Head of caudate nucleus (tissue), 42 donors: ENCODE measurements around the gene CCDC68.

Experiments used
- DNase-seq, 42 donors: peaks; one replicate each; pipeline versions ENCODE4 v3.0.0 to v3.0.0-alpha.2; 2020 to 2021; ENCODE audit warnings: mixed read lengths in 7 of 42
- intact Hi-C: fragments of 100-400 bp; cut with DNase I; formaldehyde crosslinking; loops from one replicate; pipeline ENCODE4 v1.15.0; 2022

Gene CCDC68

DNA sequence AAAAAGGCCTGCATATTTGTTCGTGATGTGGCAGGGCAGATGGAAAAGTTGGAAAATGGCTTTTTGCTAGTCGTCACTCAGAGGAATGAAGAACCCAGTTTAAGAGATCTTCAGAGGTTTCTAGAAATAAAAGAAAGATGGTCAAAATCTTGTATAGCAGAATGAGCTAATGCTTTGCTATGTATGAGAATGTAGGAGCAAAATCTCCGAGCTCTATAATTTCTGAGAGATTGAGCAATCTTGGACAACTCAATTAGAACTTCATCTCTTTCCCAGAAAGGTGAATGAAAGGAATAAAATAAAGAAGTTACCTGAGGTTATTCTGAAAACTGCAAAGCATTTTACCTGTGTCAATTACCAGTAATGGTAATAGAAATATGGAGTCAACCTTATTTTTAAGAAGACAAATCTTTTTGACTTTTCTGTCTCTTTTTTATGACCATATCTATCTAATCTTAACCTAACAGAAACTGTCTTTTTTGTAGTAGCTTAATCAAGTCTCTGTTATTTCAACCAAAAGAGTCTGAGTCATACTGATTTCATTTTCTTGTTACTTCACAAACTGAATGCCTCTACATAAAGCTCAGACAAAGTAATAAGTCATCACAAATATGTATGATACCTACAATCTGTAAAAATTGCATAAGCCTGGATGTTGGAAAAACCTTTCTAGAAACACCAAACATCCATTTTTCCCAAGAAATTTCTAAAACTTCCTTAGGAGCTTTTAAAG lies 32.5 kb downstream of the CCDC68 start:
- intact Hi-C loops, result no loop called here
- DNase-seq, result no peak

DNA sequence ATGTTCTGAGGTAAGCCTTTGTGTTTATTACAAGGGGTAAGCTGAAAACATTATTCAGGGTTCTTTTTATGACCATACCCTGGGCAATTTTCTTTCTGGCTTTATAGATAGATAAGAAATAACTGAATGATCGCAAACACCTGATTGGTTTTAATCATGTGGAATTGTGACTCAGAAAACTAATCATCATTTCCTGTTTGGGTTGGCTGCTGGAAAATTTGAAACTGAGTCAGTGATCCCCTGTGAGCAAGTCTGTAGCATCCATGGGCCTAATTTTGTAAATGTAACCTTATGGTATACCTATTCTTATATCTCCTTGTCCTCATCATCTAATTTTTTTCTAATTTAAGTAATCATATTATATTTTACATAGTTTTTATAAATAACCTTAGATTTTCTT lies 34.3 kb downstream of the CCDC68 start:
- intact Hi-C loops, result no loop called here
- DNase-seq, result no peak

DNA sequence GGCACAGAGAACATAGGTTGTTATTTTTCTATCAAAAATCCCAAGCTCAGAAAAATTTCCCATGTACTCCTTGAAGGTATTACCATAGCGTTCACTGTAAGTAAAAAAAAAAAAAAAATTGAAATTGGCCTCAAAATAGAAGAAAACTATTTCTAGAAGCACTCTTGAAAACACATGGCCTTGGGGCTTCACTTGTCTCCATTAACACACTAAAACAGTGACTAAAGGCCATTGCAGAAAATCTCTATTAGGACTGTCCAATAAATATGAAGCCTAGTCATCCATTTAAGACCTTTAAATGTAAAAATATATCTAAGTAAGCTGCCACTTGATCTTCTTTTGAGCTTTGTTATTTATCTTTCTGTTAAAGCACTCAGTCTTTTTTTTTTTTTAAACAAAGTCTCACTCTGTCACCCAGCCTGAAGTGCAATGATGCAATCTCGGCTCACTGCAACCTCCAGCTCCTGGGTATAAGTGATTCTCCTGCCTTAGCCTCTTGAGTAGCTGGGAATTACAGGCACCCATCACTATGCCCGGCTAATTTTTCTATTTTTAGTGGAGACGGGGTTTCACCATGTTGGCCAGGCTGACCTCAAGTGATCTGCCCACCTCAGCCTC lies 35.8 kb downstream of the CCDC68 start:
- no peak for DNase-seq
- intact Hi-C loops, result no loop called here

DNA sequence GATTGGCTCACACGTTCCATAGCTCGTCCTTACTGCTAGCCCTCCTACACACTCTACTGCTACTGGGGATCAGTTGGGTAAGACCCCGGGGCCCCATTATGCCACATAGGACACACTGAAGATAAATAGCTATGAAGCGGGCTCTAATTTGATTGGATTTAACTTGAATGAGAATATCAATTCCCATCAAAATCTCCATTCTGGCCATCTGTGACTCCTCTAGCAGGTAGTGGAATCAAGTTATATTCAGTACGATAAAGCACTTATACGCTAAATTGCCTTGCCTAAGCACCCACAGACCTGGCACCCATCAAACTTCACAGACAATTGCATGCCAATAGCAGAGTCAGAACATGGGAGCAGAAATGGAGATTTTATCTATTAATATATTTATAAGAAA lies 39.8 kb downstream of the CCDC68 start:
- intact Hi-C loops, result no loop called here
- DNase-seq, result no peak

DNA sequence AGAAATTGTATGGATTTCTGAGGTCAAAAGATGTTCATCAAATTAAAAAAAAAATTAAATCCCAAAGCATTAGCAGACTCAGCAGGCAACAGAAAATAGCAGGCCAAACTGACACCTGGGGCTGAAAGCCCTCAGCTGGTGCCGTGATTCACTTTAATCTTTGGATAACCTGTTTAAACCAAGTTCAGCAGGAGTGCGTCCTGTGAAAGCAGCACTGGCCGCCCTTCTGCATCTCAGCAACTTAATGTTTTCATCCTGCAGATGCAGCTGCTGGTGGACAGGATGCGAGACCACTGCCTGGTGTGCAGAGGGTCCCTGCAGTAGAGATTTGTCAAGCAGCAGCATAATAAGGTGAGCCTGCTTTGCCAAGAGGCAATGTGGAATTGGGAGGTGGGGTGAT lies 41.2 kb downstream of the CCDC68 start:
- no peak for DNase-seq
- intact Hi-C loops, result no loop called here

DNA sequence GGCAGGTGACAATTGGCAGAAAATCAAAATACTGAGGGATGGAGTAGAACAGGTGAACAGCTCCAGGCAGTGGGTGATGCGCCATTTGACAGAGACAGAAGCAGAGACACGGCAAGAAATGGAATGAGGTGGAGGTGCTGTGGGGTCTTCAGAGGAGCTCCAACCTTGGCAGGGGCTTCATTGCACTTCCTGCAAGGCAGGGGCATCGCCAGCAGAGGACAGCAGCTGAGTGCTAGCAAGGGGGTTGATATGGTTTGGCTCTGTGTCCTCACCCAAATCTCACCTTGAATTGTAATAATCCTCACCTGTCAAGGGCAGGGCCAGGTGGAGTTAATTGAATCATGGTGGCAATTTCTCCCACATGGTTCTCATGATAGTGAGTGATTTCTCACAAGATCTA lies 42.8 kb downstream of the CCDC68 start:
- no peak for DNase-seq
- intact Hi-C loops, result no loop called here

DNA sequence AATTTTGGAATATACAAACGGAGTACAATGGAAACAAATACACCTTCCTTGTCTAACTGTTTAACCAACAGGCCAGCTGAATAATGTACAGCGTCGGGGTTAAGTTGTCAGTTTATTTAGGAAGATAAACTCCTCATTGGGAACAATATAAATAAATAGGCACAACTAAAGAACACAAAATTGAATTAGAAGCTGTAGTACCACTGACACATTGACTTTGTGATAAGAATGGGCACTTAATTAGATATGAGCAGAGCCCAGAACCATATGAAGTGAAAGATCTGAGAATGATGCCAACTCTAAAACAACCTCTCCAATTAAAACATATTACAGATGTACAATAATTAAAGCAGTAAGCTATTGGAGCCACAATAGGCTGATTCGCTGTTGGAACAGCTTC lies 44.4 kb downstream of the CCDC68 start:
- intact Hi-C loops, result no loop called here
- DNase-seq, result no peak

DNA sequence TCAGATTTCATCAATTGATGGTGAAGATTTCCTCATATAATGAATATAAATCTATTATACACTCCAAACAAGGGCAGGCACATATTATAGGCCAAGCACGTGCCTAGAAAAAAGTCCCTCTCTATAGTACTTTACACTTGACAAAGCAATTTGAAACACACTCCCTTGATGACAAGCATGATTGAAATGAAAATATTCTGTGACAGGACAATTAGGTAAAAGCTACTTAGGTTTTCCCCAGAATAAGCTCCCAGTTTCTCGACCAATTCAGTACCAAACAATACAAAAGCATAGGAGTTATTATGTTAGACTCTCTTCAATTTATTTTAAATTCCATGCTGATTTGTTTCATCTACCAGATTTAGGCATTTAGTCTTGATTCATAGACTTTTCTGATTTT lies 47.7 kb downstream of the CCDC68 start:
- intact Hi-C loops, result no loop called here
- no peak for DNase-seq

DNA sequence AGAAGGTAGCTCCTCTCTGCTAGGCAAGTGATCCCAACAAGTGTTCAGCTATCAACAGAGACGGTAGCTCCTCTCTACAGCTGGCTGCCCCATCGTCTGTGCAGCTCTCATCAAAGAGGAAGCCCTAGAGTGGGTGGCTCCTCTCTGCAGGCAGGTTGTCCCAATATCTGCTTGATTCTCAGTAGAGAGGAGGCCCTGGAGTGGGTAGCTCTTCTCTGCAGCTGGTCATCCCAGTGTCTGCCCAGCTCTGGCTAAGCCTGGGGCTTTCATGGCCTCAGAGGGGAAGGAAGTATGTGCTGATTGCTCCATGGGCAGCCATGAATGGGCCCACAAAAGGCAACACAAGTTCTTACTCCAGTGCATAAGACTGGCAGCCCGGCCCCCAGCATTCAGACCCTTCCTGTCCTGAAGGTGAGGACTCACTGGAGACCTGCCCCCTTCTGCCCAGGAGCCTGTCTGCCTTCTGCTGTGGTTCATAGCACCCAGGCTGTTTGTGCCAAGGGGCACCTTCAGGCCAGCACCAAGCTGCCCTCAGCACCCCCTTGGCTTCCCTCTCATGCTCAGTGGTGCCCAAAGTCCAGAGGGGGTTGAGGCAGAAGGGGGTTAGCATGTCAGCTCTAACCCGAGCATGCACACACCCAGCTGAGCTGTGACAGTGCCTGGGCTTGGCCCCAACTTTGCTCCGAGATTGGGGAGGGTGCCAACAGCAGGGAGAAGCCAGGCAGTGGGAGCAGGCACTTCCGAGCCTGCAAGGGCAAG lies 48.9 kb downstream of the CCDC68 start:
- intact Hi-C loops, result no loop called here
- no peak for DNase-seq

DNA sequence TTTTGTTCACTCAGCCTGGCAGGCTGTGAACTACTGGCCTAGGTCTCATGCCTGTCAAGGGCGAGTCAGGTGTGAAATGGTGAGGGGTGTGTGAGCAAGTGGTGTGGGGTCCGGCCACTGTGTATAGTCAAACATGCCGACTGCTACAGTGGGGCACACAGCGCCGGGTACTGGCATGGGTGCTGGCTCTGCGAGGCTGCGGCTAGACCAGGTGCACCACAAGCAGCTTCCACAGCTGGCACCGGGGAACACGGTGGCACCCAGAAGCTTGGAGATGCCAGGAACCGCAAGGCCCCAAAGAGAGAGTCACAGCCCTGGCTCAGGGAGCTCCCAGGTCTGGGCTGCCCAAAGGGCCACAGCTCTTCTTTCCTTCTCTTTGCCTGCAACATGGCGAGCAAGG lies 49.7 kb downstream of the CCDC68 start:
- DNase-seq, result no peak
- intact Hi-C loops, result no loop called here

DNA sequence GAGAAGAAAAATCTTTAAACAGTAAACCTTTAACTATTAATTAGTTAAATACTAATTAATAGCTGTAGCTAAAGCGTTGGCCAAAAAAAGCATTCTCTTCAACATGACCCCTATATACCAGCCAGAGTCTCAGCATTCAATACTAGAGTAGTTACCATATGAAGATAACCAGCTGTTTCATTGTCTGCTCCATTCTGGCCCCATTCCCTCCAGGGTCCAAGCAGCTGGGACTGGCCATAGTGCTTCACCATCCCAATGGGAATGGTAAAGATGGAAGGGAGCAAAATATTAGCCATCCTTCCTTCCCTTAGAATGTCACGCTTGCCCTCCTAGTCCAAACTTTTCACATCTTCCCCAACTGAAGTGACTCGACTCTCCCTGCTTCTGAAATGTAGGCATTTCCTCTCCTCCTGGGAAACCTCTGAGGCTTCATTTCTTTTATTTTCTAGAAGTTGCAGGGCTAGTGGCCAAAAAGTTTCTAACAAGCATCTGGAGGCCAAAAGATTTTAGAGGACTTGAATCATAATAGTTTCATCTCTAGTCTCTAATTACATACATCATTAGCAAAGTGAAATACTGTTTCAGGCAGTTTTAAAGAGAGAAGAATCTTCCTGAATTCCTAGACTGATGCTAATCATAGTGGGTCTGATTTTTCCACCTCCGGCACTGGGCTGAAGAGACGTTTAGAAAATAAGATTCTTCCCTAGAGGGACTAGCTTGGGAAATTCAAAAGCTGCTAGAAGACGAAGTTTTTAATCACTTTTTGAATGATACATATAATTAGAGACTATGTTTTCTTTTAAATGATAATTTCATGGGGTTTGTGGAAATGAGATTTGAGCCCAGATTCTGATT lies 52.7 kb downstream of the CCDC68 start:
- intact Hi-C loops, result no loop called here
- no peak for DNase-seq

DNA sequence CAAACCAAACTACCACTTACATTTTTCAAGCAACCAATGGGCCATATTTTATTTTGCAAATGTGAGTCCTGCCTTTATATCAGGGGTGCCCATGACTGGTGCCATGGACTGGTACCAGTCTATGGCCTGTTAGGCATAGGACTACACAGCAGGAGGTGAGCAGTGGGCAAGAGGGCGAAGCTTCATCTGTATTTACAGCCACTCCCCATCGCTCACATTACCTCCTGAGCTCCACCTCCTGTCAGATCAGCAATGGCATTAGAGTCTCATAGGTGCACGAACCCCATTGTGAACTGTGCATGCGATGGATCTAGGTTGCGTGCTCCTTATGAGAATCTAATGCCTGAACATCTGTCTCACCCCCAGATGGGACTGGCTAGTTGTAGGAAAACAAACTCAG lies 53.6 kb downstream of the CCDC68 start:
- intact Hi-C loops, result no loop called here
- no peak for DNase-seq

DNA sequence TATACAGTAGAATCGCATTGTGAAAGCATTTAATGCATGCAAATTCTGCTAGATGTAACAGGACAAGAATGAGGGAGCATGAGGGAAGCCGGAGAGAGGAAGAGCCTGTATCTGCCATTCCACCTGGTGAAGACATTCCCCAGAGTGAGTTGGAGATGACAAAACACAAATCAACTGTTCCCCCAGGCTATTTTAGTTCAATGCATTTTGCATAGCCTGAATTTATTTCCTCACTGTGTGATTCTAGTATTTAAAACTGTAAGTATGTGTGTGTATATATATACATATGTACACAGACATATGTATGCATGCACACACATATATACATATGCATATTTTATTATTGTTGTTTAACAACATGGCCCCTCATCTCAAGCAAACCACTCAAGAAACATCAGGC lies 54.7 kb downstream of the CCDC68 start:
- intact Hi-C loops, result no loop called here

DNA sequence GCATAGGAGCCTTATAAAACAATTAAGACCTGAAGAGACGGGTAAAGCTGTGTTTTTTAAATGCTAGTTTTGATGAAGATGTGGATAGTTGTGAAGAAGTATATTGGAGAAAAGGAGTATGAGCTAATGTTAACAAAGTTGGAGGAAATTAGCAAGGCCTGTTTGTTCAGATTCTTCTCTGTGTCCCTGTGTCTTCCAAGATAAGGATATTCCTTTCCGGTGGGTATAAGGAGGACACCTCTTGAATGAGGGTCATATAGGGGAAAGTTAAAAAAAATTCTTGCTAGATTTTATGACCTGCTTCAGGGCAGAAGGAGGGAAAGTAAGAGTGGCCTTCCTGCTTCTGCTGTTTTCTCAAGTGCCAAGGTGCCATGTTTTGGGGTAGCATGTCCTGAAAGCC lies 59.0 kb downstream of the CCDC68 start:
- intact Hi-C loops, result no loop called here

More for the DNA sequence above, 54.7 kb downstream of the CCDC68 start:
- DNase-seq, result no peak

DNA sequence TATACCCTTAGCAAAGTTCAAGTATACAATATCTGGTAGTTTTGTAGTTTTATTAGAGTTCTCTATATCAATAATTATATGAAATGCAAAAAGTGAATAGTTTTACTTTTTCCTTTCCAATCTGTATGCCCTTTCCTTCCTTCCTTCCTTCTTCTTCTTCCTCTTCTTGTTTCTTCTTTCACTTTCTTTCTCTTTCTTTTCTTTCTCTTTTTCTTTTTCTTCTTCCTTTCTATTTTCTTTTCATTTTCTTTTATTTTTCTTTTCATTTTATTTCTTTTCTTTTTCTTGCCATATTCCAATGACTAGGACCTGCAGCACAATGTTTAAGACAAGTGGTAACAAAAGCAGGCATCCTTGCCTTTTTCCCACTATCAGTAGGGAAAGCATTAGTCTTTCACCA lies 59.8 kb downstream of the CCDC68 start:
- intact Hi-C loops, result no loop called here
- no peak for DNase-seq

More for the DNA sequence above, 59.0 kb downstream of the CCDC68 start:
- no peak for DNase-seq

DNA sequence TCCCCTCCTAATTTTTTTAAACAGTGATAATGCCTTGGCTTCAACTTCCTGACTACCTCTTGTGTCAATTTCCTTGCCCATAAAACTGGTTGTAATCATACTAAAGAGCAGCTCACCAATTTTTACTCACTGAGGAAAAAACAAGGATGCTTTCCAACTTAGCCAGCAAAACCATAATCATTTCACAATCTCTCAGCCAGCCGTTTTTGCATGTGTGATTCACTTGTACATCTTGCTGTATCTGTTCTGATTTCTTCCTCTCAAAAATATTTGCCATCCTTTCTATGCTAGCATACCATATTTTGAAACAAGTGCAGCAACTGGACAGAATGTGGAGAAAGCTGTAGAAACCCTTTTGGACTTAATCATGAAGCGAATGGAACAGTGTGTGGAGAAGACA lies 70.3 kb downstream of the CCDC68 start:
- no peak for DNase-seq
- intact Hi-C loops, result no loop called here

DNA sequence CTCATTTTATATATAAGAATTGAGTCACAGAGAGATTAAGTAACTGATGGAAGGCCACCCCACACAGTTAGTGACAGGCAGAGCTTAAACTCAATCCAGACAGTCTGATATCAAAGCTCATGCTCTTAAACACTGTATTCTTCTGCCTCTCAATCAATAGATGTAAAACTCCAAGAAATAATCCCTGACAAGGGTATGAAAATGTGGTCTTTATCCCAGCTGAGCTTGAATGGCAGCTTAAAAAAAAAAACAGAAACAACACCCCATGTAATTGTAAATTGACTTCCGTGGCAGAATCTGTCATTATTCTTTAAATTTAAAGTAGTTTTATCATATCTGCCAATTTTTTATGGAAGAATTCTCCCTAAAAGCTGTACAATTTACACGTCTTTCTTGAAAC lies 70.9 kb downstream of the CCDC68 start:
- intact Hi-C loops, result no loop called here

DNA sequence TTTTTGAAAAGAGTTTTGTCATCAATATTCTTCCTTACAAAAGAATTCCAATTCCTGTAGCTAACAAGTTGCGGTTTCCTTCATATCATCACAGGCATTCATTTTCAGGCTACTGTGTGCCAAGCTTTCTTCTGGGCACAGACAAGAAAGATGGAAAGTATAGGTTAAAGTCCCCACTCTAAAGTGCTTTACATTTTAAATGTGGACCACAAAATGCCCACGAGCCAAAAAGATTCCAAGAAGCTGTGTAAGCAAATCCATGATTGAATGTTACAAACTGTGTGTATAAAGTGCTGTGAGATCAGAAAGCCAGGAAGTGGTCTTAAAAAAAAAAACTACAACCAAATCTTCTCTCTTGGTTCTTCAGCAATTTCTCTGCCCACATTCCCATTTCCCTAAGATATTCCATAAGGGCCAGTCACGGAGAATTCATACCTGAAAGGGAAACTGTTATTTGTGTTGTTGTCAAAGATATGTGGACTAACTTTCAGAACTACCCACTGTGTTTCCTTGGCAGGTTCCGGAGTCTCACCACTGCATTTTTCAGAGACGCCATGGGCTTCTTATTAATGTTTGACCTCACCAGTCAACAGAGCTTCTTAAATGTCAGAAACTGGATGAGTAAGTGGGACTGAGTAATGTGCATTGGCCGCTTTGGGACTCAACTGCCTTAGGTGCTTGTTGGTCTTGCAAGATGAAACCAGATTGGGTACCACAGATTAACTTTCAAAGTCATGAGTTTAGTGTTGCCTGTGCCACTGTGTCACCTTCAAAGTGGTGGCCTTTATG lies 75.3 kb downstream of the CCDC68 start:
- intact Hi-C loops, result no loop called here
- no peak for DNase-seq

More for the DNA sequence above, 70.9 kb downstream of the CCDC68 start:
- no peak for DNase-seq

DNA sequence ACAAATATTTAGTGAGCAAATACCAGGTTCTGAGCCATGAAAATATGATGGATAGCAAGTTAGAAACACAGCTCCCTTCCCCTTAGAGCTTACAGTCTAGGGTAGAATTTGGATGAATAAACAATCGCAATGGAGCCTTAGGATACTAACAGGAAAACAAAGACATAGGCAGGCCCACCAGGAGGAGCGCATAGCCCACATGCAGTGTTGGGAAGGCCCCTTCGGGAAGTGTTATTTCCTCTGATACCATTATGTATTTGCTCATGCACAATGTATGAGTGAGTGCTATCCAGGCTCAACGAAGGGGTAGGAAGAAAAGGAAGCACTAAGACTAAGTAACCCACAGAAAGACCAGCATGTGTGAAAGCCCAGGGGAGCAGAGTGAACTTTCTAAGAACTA lies 76.9 kb downstream of the CCDC68 start:
- intact Hi-C loops, result no loop called here
- no peak for DNase-seq
